ENCODE data around the gene BCL11A.

The BCL11A gene

DNA sequence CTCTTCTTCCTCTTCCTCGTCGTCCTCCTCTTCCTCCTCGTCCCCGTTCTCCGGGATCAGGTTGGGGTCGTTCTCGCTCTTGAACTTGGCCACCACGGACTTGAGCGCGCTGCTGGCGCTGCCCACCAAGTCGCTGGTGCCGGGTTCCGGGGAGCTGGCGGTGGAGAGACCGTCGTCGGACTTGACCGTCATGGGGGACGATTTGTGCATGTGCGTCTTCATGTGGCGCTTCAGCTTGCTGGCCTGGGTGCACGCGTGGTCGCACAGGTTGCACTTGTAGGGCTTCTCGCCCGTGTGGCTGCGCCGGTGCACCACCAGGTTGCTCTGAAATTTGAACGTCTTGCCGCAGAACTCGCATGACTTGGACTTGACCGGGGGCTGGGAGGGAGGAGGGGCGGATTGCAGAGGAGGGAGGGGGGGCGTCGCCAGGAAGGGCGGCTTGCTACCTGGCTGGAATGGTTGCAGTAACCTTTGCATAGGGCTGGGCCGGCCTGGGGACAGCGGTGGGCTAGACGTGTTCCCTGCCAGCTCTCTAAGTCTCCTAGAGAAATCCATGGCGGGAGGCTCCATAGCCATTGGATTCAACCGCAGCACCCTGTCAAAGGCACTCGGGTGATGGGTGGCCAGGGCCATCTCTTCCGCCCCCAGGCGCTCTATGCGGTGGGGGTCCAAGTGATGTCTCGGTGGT is 91.9 kb downstream of the BCL11A start:
- DNase-seq (ENCODE audit: low read depth in 2 of 2): no peak

GRCh38 chr2:60460577-60461420 is 92.7 kb downstream of the BCL11A start:
- no peak for DNase-seq (ENCODE audit: low read depth in 2 of 2)

GRCh38 chr2:60459851-60460250 is 93.6 kb downstream of the BCL11A start:
- DNase-seq (ENCODE audit: low read depth in 2 of 2): no peak

DNA sequence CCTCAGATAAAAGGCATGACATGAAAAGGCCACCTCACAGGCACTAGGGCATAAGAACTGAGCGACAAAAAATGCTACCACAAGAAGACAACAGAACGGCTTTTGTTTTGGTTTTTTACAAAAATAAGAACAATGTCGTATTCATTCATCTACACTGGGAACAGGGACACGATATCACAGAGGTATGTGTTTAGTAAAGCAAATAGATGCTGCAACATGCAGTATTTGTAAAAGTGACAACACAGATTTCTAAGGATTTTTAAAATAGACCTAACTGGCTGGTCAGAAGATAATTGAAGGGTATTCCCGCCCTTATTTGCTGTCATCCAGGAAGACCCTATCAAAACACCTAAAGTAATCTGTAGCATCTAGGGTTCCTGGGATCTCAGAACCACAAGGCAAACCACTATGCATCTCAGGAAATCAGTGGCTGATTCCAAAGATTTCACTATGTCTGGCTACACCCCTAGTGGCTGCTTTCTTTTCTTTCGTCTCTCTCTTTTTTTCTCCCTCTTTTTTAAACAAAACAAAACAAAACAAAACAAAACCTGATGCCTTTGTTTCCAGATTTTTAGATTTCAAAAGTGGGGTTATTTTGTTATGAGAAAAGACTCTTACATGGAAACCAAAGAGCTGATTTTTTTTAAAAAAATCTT is 97.2 kb downstream of the BCL11A start:
- no peak for DNase-seq (ENCODE audit: low read depth in 2 of 2)

DNA sequence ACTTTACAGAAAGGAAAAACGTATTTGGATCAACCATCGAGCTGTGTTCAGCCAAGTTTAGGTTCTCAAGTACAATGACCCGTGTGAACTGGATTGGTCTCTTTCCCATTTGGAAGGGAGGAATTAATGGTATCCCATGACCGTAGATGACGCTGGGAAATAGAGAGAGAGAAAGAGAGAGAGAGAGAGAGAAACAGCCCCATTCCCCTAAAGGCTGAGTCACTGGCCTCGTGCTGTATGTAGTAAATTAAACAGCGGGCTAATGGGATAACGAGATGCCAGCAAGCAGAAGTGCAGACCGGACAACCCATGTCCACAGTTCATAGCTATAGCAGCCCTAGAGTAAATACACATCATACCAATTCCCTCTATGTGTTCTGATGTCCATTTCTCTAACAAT is 99.6 kb downstream of the BCL11A start:
- no peak for DNase-seq (ENCODE audit: low read depth in 2 of 2)

- DNase-seq (ENCODE audit: low read depth in 2 of 2): no peak
Observed at GRCh38 chr2:60453301-60453700, 100.2 kb downstream of the BCL11A start.

DNA sequence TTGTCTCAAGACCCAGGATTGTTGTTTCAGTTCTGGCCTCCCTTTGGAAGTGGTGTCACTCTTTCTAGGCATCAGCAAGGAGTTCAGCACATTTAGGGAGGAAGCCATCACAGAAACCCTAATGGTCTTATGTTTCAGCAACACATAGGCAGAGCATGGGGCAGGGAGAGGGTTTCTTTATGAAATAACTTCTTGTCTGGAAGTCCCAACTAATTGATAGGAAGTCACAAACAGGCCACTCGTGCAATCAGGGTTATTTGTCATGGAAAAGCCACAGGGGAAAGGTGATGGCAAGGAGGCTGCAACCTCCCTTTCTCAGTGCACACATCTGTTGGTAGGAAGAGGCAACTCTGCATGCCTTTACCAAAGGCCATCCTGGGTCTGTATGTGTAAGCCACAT is 103.0 kb downstream of the BCL11A start:
- no peak for DNase-seq (ENCODE audit: low read depth in 2 of 2)

GRCh38 chr2:60447943-60448342 is 105.5 kb downstream of the BCL11A start:
- no peak for DNase-seq (ENCODE audit: low read depth in 2 of 2)

- no peak for DNase-seq (ENCODE audit: low read depth in 2 of 2)
Observed at GRCh38 chr2:60446413-60447267, 106.8 kb downstream of the BCL11A start.

DNA sequence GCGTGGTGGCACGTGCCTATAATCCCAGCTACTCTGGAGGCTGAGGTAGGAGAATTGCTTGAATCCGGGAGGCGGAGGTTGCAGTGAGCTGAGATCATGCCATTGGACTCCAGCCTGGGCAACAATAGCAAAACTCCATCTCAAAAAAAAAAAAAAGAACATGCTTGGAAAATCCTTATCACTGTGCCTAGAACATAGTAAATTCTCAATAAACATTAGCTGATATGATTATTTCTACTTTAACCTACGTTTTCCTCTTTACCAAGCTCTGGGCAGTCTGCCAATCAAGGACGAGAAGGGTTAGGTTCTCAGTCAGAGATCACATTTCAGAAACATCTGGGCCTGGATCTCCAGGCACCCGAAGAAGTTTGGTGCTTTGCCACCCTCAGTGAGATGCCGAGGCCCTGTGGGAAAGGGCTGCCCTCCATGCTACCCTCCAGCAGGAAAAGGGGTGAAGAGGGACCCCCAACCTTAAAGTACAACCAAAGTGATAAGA is 107.7 kb downstream of the BCL11A start:
- no peak for DNase-seq (ENCODE audit: low read depth in 2 of 2)

DNA sequence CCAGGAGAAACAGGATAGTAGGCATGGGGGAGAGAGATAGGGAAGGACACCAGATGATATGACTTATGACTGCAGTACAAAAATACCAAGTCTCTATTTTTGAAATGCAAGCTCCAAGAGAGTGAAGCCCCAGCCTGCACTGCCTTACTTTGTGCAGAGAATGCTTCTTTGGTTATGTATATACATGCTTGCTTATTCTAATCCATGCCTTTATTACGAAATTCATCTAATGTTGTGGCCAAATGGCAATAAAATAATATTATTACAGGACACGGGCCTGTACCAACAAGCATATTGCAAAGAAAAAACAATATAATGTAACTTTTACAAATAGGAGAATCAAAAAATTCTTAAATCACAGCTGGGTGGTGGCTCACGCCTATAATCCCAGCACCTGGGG is 110.8 kb downstream of the BCL11A start:
- DNase-seq (ENCODE audit: low read depth in 2 of 2): no peak

GRCh38 chr2:60441800-60442199 is 111.7 kb downstream of the BCL11A start:
- DNase-seq (ENCODE audit: low read depth in 2 of 2): no peak

DNA sequence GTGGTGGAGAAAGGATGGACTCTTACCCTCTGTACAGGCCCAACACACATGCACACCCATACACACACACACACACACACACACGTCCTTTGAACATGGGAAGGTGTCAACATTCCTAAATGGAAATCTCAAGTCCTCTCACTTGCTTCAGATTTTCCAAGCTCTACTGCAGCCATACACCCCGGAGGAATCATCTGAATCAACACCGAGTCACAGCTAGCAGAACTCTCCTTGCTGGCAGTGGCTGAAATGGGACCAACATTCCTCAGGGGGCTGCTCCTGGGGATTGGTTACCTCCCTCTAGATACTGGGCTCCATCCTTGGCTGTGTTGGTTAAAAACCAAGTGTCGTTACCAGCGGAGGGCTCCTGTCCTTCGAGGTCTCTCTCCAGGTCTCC is 112.7 kb downstream of the BCL11A start:
- DNase-seq (ENCODE audit: low read depth in 2 of 2): no peak

GRCh38 chr2:60440079-60440766 is 113.2 kb downstream of the BCL11A start:
- no peak for DNase-seq (ENCODE audit: low read depth in 2 of 2)

- DNase-seq (ENCODE audit: low read depth in 2 of 2): no peak
Observed at GRCh38 chr2:60439219-60439974, 114.1 kb downstream of the BCL11A start.

DNA sequence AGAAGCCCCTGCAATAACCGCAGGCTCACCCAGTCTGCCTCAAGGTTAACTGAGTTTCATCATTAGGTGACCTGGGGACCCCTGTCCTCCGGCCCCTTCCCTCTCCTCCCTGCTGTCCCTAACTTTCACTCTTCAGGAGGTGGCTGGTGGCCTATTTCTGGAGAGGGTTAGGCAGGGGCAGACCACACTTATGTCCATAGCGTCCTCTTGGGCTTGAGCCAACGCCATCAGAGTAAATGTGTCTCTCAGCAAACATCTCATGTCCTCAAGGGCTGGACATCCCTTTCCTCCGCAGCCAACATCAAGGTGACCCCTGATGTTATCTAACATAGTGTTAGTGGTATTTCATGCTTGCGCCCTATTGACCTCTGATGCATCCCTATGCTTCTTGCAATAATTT is 114.8 kb downstream of the BCL11A start:
- DNase-seq (ENCODE audit: low read depth in 2 of 2): no peak

GRCh38 chr2:60438131-60438530 is 115.3 kb downstream of the BCL11A start:
- no peak for DNase-seq (ENCODE audit: low read depth in 2 of 2)

DNA sequence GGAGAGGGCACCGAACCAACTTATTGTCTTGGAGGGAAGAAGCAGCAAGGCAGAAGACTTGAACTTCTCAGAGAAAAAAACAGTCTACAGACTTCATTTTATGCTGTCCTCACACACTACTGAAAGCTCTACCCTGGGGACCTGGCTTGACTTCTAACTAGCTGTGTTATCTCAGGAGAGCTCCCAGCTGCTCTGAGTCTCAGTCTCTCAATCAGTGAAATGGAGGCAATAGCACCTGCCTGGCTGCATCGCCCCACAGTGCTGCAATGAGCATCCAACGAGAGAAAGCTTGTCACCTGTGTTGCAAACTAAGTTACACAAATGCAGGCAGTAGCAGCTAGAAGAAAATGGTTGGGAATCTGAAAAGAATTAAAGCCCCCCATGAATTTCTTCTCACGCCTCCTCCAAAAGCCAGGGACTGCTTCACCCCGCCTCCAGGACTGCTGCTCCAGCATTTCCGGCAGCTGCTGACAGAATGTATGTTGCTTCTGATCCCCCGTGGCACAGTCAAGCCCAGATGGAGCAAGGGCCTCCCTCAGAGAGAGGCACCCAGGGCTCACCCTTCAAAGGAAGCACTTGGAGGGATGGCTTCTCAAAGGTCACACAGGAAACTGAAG is 116.3 kb downstream of the BCL11A start:
- no peak for DNase-seq (ENCODE audit: low read depth in 2 of 2)

GRCh38 chr2:60433018-60433596 is 120.3 kb downstream of the BCL11A start:
- no peak for DNase-seq (ENCODE audit: low read depth in 2 of 2)
